Activated CD4-positive, alpha-beta memory T cell treated with anti-CD3 and anti-CD28 coated beads for 36 hours (primary cell): ENCODE results near the gene GPX4. TPM values are rescaled to one million over a fixed set of nuclear protein-coding genes. Genes with fewer than 3 reads are reported as not detected.

ENCODE experiments used
- CTCF ChIA-PET: fragments of 350-600 bp; sonication (Branson Sonifier 250); formaldehyde crosslinking; loops from one replicate; lab custom pipeline; 2021; ENCODE audit warnings: antibody characterized with exemption, inconsistent platforms; lab: Charles Lee
- POLR2A ChIA-PET: fragments of 350-600 bp; sonication (Branson Sonifier 250); formaldehyde crosslinking; loops from one replicate; lab custom pipeline; 2021; ENCODE audit warnings: antibody characterized with exemption; lab: Charles Lee
- DNase-seq: peaks from one replicate; pipeline ENCODE4 v3.0.0-alpha.2; 2020
- H3K27ac Mint-ChIP-seq: one replicate; pipeline ENCODE4 v1.8.0; 2021; ENCODE audit warnings: mixed read lengths
- H3K27me3 Mint-ChIP-seq: one replicate; pipeline ENCODE4 v1.8.0; 2021; ENCODE audit warnings: mixed read lengths
- H3K36me3 Mint-ChIP-seq: one replicate; pipeline ENCODE4 v1.8.0; 2021; ENCODE audit warnings: mixed read lengths
- H3K4me1 Mint-ChIP-seq: one replicate; pipeline ENCODE4 v1.8.0; 2021; ENCODE audit warnings: low read depth, mixed read lengths
- H3K4me3 Mint-ChIP-seq: one replicate; pipeline ENCODE4 v1.8.0; 2021; ENCODE audit warnings: mild to moderate bottlenecking, mixed read lengths
- H3K9me3 Mint-ChIP-seq: one replicate; pipeline ENCODE4 v1.8.0; 2021; ENCODE audit warnings: mixed read lengths
- intact Hi-C: fragments of 100-400 bp; cut with micrococcal nuclease; formaldehyde crosslinking; loops from one replicate; pipeline ENCODE4 v1.15.1; 2023
- total RNA-seq, 2 experiments: library from RNA; stranded (reverse); gene quantifications; one replicate each; pipeline ENCODE4 v1.2.3, GENCODE V29; 2021

GPX4 gene
- total RNA-seq, 2 experiments from 2014 or later, result 274 to 275 TPM

GRCh38 chr19:1086613-1087012, 17.2 kb upstream of the GPX4 start:
- ChIA-PET POLR2A (interaction anchor here (1.0 to 4.6 kb wide), 6 partner anchors 8 to 60 kb away, joined by 3 to 26 read pairs (median 6); partner anchors contain the start of genes CNN2 and POLR2E), CTCF (interaction anchor here (1.3 to 6.9 kb wide), 3 partner anchors 20 to 46 kb away, joined by 3 to 41 read pairs (median 8); partner anchors contain the start of genes ABCA7 and ARHGAP45)
- H3K9me3 Mint-ChIP-seq, result no peaks in the 10 kb centered on the region
- H3K4me3 Mint-ChIP-seq, result no peak overlapping the region
- peaks cover 49% of the 10 kb centered on the region for H3K4me1 Mint-ChIP-seq
- H3K27me3 Mint-ChIP-seq, result no peaks in the 10 kb centered on the region
- intact Hi-C loops, result loop anchor here (1.0 kb wide), 1 partner anchor 9 kb away; no protein-coding TSS in a partner anchor
- H3K27ac Mint-ChIP-seq, result peak overlapping the region; percentile 18
- peaks cover 42% of the 10 kb centered on the region for H3K36me3 Mint-ChIP-seq
- DNase-seq, result no peak

DNA sequence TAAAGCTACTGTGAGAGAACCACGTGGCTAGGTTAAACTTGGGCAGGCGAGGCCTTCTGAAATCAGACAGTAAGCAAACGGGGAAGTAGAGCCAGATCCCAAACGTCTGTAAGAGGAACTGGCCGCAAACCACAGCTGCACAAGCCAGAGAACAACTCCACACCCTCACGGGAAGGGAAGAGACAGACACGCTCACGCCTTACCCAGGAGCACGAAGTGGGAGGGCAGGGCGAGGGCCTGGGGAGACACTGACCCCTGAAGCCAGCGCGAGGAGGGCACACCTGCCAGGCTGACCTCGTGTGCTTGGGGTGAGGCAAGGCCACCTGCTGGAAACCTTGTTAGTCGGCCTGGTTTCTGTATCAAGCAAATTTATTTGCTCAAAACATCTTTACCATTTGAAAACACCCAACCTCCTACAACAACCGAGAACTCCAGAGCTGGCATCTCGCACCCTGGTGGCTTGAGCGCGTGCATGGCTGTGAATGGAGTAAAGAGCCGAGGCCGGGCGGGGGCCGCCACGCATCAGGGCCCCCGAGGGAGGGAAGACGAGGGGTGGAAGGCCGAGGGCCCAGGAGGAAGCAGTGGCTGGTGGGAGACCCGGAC, 15.9 kb upstream of the GPX4 start:
- H3K9me3 Mint-ChIP-seq, result no peaks in the 10 kb centered on the region
- POLR2A ChIA-PET, result interaction anchor here (1.1 to 3.9 kb wide), 5 partner anchors 8 to 38 kb away, joined by 3 to 18 read pairs (median 10); partner anchors contain the start of gene GPX4
- H3K36me3 Mint-ChIP-seq, result peaks cover 35% of the 10 kb centered on the region
- DNase-seq, result peak; percentile 51
- peak overlapping the region; percentile 81 for H3K27ac Mint-ChIP-seq
- H3K4me1 Mint-ChIP-seq, result peaks cover 45% of the 10 kb centered on the region
- H3K27me3 Mint-ChIP-seq, result no peaks in the 10 kb centered on the region
- CTCF ChIA-PET, result interaction anchor here (0.9 to 6.9 kb wide), 4 partner anchors 17 to 66 kb away, joined by 3 to 41 read pairs (median 6); partner anchors contain the start of genes ABCA7 and ARHGAP45
- peak overlapping the region; percentile 13 for H3K4me3 Mint-ChIP-seq
- intact Hi-C loops, result loop anchor here (1.0 kb wide), 1 partner anchor 11 kb away; no protein-coding TSS in a partner anchor

DNA sequence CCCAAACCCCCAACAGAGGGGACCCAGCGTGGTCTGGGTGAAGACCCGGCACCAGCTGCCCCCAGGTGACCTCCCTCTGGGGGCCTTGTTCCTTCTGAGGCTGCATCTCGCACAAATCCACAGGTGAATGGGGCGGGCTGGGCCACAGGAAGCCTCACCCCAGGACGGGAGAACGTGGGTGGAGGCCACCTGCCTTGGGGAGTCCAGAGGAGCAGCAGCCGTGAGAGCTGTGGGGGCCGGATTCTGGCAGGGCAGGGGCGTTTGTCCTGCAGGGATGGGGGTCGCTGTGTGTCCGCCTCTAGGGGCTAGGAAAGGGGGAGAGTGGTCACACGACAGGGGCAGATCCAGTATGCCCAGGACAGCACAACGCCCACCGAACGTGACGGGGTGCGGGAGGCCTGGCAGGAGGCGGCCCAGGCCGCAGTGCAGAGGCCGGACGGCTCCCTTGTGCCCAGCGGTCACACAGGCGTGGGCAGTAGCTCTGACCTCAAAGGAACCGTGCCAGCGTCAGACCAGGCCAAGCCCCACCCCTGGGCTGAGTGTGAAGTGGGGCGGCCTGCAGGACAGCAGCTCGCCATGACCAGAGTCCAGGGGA, 15.3 kb upstream of the GPX4 start:
- Mint-ChIP-seq H3K36me3 (peaks cover 39% of the 10 kb centered on the region), H3K27ac (peak overlapping the region; percentile 81), H3K27me3 (no peaks in the 10 kb centered on the region), H3K4me3 (no peak overlapping the region), H3K4me1 (peaks cover 48% of the 10 kb centered on the region), H3K9me3 (no peaks in the 10 kb centered on the region)
- DNase-seq, result no peak
- CTCF ChIA-PET, result interaction anchor here (0.9 to 6.9 kb wide), 5 partner anchors 16 to 105 kb away, joined by 3 to 41 read pairs (median 4); partner anchors contain the start of gene ARHGAP45
- POLR2A ChIA-PET, result interaction anchor here (0.9 to 3.9 kb wide), 5 partner anchors 9 to 16 kb away, joined by 3 to 18 read pairs (median 10); partner anchors contain the start of gene GPX4
- intact Hi-C loops, result no loop called here

DNA sequence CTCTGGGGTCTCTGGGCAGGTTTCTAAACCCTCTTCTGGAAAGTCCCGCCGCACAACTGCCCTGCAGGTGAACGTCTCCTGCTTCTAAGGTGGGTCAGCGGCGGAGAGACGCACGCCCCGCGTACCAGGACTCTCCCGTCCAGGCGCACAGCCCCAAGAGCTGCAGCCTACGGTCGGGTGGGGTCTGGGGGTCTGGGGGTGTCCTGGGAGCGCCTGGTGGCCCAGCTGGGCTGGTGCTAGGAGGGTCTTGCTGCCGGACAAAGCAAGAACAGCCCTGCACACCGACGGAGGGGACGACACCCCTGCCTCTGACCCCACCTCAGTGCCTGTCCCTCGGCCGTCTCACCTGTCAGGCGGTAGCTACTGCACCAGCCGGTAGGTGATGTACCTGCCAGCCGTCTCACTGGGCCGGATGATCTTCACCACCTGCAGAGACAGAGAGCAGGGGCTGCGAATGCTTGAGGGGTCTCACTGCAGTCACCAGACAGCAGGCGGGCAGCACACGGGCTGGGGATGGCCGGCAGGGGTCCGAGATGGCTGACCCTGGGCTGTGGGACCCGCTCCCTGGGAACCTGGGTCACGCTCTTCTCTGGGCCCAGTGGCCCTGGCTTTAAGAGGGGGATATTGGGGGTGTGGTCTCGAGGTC, 14.5 kb upstream of the GPX4 start:
- H3K27ac Mint-ChIP-seq, result no peak overlapping the region
- no peak overlapping the region for H3K4me3 Mint-ChIP-seq
- intact Hi-C loops, result no loop called here
- ChIA-PET CTCF (interaction anchor here (1.0 to 6.9 kb wide), 4 partner anchors 10 to 105 kb away, joined by 3 to 41 read pairs (median 5); partner anchors contain the start of gene ARHGAP45), POLR2A (interaction anchor here (0.9 to 2.8 kb wide), 5 partner anchors 10 to 51 kb away, joined by 3 to 11 read pairs (median 5); partner anchors contain the start of gene GPX4)
- no peaks in the 10 kb centered on the region for H3K27me3 Mint-ChIP-seq
- no peaks in the 10 kb centered on the region for H3K9me3 Mint-ChIP-seq
- H3K4me1 Mint-ChIP-seq, result peaks cover 46% of the 10 kb centered on the region
- no peak for DNase-seq
- peaks cover 32% of the 10 kb centered on the region for H3K36me3 Mint-ChIP-seq

DNA sequence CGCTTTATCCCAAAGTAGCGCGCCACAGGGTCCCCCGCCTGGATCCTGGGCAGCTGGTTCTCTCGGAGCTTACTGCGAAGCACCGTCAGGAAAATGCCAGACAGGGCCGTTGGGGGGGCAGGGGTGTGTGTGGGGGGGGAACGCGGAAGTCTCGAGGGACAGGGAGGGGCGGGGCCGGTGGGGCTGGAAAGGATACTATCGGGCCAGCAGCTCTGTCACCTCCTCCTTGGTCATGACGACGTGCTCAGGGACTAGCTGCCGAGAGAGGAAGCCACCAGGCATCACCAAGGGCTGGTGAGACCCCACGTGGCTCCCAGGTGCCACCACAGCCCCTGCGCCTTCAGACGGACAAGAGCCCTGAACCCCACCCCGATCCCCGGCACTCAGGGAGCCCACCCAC, 13.9 kb upstream of the GPX4 start:
- peaks cover 28% of the 10 kb centered on the region for H3K36me3 Mint-ChIP-seq
- CTCF ChIA-PET, result interaction anchor here (1.0 to 6.9 kb wide), 4 partner anchors 10 to 104 kb away, joined by 3 to 41 read pairs (median 5); partner anchors contain the start of gene ARHGAP45
- no peak overlapping the region for H3K4me3 Mint-ChIP-seq
- H3K27me3 Mint-ChIP-seq, result no peaks in the 10 kb centered on the region
- H3K4me1 Mint-ChIP-seq, result peaks cover 45% of the 10 kb centered on the region
- no peaks in the 10 kb centered on the region for H3K9me3 Mint-ChIP-seq
- POLR2A ChIA-PET, result interaction anchor here (1.0 to 2.1 kb wide), 2 partner anchors 13 to 51 kb away, joined by 3 to 11 read pairs; partner anchors contain the start of gene GPX4
- no peak for DNase-seq
- intact Hi-C loops, result no loop called here
- H3K27ac Mint-ChIP-seq, result no peak overlapping the region

DNA sequence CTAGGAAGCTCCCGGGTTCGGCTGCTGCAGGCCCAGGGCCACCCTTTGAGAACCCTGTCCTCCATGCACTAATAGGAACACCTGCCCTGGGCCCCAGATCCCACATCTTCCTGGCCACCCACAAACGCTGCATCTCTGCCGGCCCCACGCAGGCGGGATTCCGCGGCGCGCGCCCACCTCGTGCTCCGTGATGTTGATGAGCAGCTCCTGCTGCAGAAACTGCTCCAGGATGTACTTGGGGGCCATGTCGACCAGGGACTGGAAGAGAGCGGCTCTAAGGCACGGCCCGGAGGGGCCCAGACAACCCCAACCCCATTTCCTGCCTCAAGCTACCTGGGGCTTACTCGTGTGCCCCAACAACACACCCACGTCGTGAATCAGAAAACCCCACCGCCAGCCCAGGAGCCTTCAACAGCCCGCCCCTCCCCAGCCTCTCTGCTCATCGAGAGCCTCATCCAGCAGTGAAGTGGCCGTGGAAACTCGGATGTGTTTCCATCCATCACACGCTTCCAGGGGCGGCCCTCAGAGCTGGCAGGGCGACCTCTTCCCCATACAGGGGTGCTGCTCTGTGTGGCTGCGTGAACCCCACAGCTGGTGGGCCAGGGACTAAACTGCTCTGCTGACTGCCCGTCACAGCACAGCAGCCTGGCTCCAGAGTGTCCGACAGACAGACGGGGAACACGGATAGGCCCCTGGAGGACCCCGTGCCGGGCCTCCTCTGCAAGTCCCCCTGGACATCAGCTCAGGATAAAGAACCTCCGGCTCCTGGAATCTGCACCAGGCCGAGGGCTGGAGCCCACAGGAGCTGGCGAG, 12.9 kb upstream of the GPX4 start:
- Mint-ChIP-seq H3K27me3 (no peaks in the 10 kb centered on the region), H3K36me3 (peaks cover 23% of the 10 kb centered on the region), H3K27ac (peak overlapping the region; percentile 38), H3K4me3 (no peak overlapping the region), H3K4me1 (peaks cover 45% of the 10 kb centered on the region), H3K9me3 (no peaks in the 10 kb centered on the region)
- peak; percentile 49 for DNase-seq
- ChIA-PET CTCF (interaction anchor here (1.6 kb wide), 1 partner anchor 9 kb away, joined by 5 read pairs; no protein-coding TSS in a partner anchor), POLR2A (interaction anchor here (0.7 kb wide), 1 partner anchor 26 kb away, joined by 3 read pairs; no protein-coding TSS in a partner anchor)
- intact Hi-C loops, result no loop called here

DNA sequence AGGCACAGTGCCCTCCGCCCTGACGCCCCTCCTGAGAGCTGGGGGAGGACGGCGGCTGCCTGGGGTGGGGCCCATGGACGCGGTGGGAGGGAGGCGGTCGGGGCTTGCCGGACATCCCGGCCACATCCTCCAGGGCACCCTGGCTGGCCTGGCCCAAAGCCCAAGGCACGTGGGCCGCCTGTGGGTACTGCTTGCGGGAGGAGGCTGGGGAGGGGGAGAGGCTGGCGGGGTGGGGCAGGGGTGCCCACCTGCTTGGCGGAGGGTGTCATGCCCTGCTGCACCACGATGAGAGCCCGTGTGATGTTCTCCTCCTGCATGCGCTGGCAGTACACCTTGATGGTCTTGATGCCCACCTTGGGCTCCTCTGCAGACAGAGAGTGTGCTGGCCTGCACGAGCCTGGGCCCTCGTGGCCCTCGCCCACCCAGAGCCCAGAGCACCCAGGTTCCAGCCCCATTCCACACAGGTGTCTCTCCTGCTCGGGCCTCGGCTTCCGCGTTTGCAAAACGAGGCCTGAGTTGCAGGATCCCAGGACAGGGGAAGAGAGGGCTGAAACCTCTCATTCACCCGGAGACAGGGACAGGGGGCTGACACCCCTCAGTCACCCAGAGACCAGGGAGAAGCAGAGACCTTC, 12.1 kb upstream of the GPX4 start:
- intact Hi-C loops, result no loop called here
- Mint-ChIP-seq H3K27ac (no peak overlapping the region), H3K9me3 (no peaks in the 10 kb centered on the region), H3K4me3 (no peak overlapping the region), H3K27me3 (no peaks in the 10 kb centered on the region), H3K36me3 (peaks cover 23% of the 10 kb centered on the region), H3K4me1 (peaks cover 50% of the 10 kb centered on the region)
- ChIA-PET POLR2A (interaction anchor here (0.7 kb wide), 1 partner anchor 26 kb away, joined by 3 read pairs; no protein-coding TSS in a partner anchor), CTCF (interaction anchor here (1.6 kb wide), 1 partner anchor 10 kb away, joined by 5 read pairs; no protein-coding TSS in a partner anchor)
- no peak for DNase-seq

- Mint-ChIP-seq H3K27me3 (no peaks in the 10 kb centered on the region), H3K36me3 (peaks cover 18% of the 10 kb centered on the region), H3K4me1 (peaks cover 46% of the 10 kb centered on the region), H3K4me3 (peak overlapping the region; percentile 93), H3K9me3 (no peaks in the 10 kb centered on the region), H3K27ac (no peak overlapping the region)
- ChIA-PET CTCF (interaction anchor here (1.0 to 1.3 kb wide), 3 partner anchors 8 to 151 kb away, joined by 3 to 5 read pairs (median 4); no protein-coding TSS in a partner anchor), POLR2A (interaction anchor here (0.6 to 4.2 kb wide), 3 partner anchors 9 to 65 kb away, joined by 6 to 26 read pairs (median 7); no protein-coding TSS in a partner anchor)
- no peak for DNase-seq
- intact Hi-C loops, result no loop called here
Measured at GRCh38 chr19:1093330-1093729, 10.5 kb upstream of the GPX4 start.

GRCh38 chr19:1093811-1094553, 9.8 kb upstream of the GPX4 start:
- Mint-ChIP-seq H3K27me3 (no peaks in the 10 kb centered on the region), H3K36me3 (peaks cover 14% of the 10 kb centered on the region), H3K9me3 (no peaks in the 10 kb centered on the region), H3K4me3 (peak overlapping the region; percentile 93), H3K4me1 (peaks cover 48% of the 10 kb centered on the region), H3K27ac (peak overlapping the region; percentile 91)
- ChIA-PET CTCF (interaction anchor here (0.9 to 1.6 kb wide), 5 partner anchors 9 to 150 kb away, joined by 3 to 7 read pairs (median 4); partner anchors contain the start of gene ARHGAP45), POLR2A (interaction anchor here (0.6 to 4.2 kb wide), 5 partner anchors 9 to 61 kb away, joined by 4 to 26 read pairs (median 4); no protein-coding TSS in a partner anchor)
- intact Hi-C loops, result loop anchor here (2.0 kb wide), 1 partner anchor 17 kb away; no protein-coding TSS in a partner anchor
- no peak for DNase-seq
